H54 (cell line): ENCODE results near the gene CHL1.

Experiments
- DNase-seq: peaks from one replicate; pipeline ENCODE4 v3.0.0; 2011; ENCODE audit warnings: low spot score, mixed read lengths; ENCODE audit not compliant: insufficient read length
- FAIRE-seq: peaks from 3 replicates; lab custom pipeline; 2011; peaks lifted over from hg19 to GRCh38; lab: Jason Lieb, UNC
- POLR2A ChIP-seq: IDR thresholded peaks from 2 replicates; pipeline ENCODE4 v1.6.1; 2011; ENCODE audit warnings: low read depth, mild to moderate bottlenecking, low read length

Gene CHL1

DNA sequence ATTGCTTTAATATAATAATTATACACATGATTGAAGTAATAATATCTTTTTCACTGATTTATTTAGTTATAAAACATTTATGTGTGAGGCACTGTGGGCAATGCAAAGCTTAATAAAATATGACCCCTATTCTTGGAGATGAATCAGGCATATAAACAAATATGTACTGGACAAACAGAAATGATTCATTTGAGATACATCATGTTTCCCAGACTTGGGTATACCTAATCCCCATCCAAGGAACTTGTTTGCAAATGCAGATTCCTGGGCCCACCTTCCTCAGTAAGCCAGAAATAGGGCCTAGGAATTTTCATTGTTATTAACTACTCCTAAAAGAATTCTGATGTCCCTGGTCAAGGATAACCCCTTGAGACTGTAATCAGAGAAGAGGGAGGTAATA lies 184.2 kb downstream of the CHL1 start:
- DNase-seq (no peak), FAIRE-seq (no peak)
- TF ChIP-seq POLR2A: no peak

GRCh38 chr3:385151-385550 lies 188.6 kb downstream of the CHL1 start:
- no peak for FAIRE-seq
- no peak for DNase-seq
- no peak for TF ChIP-seq POLR2A

GRCh38 chr3:394775-395174 lies 198.2 kb downstream of the CHL1 start:
- TF ChIP-seq POLR2A: no peak
- no peak for DNase-seq
- no peak for FAIRE-seq

DNA sequence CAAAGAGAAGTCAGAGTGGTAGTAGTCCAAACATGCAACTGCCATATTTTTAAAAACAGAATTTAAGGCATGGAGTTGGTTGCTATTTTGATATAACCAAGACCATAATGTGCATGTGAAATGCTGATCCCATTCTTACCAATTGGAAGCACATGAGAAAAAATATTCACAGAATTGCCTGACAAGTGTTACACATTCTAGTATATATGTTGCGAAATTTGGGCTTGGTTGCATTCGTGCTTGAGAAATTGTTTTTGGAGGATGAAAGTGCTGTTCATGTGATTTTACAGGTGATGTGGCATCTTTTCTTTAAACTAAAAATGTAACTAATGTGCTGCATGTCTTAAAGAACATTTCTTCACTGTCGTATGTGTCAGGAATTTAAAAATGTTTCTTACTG lies 199.7 kb downstream of the CHL1 start:
- FAIRE-seq: no peak
- TF ChIP-seq POLR2A: no peak
- no peak for DNase-seq

DNA sequence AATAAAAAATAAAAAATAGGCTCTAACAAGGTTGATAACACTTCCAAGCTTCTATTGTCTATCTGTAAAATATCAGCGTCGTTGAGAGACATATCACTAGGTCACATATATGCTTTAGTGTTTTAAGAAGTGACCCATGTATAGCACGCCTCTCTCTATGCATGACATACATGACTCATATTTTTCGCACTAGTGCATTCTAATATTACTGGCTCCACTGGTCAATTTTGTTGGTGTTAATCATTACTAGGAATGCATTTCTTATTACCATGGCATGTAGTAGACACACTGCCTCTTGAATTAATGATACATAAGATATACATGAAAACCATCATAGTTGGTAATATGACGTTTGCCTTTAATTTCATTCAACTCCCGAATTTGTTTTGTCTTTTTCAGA lies 203.1 kb downstream of the CHL1 start:
- DNase-seq: no peak
- no peak for FAIRE-seq
- no peak for TF ChIP-seq POLR2A

DNA sequence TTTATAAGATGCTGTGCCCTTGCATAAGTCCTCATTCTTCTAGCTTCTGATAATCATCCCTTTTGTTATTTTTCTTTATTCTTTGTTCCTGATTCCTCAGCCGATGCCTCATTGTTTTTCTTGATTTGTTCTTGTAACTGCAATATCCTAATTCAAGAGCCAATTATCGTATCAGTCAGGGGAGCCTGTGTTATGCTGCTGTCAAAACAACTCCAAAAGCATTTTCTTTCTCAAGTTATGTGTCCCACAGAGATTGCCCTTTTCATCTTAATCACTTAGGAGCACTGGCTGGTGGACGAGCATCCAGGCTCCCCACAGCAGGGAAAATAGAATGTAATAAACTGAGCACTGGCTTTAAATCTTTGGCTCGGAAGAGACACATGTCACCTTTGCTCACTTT lies 207.3 kb downstream of the CHL1 start:
- no peak for TF ChIP-seq POLR2A
- DNase-seq (no peak), FAIRE-seq (no peak)

GRCh38 chr3:409011-409410 lies 212.4 kb downstream of the CHL1 start:
- FAIRE-seq (no peak), DNase-seq (no peak)
- no peak for TF ChIP-seq POLR2A

DNA sequence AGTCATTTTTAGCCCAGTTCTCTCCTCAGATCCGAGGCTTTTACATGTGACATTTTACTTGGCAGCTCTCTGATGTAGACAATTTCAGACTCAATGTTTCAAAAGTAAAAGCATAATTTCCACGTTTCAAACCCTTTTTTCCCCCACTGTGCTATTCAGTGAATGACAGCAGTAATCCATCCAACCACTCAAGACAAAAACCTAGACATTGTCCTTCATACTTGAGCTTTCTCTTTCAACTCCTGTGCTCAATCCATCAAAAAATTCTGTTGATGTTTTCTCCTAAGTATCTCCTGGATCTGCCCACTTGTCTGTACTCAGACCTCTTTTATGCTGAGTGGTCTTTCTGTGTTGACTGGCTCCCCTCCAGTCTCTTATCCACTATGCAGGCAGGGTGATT lies 214.7 kb downstream of the CHL1 start:
- no peak for DNase-seq
- FAIRE-seq: no peak
- no peak for TF ChIP-seq POLR2A

DNA sequence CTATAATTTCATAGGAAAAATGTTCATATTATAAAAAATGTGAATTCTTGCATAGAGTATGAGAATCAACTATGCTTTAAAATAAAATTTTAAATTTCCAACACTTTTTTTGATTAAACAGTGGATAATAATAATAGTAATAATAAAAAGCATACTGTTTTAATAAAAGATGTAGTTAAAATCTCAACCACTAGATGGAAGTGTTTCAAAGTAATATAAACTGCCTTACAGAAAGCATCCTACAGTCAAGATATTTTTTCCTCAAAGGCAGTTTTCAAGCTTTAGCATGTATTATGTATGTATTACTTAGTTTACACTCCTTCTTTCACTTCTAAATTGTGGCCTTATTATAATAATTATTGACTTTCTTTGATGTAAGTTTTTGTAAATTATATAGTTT lies 217.5 kb downstream of the CHL1 start:
- no peak for FAIRE-seq
- no peak for TF ChIP-seq POLR2A
- DNase-seq: no peak

GRCh38 chr3:418239-418929 lies 221.8 kb downstream of the CHL1 start:
- TF ChIP-seq POLR2A: no peak
- DNase-seq (no peak), FAIRE-seq (no peak)

DNA sequence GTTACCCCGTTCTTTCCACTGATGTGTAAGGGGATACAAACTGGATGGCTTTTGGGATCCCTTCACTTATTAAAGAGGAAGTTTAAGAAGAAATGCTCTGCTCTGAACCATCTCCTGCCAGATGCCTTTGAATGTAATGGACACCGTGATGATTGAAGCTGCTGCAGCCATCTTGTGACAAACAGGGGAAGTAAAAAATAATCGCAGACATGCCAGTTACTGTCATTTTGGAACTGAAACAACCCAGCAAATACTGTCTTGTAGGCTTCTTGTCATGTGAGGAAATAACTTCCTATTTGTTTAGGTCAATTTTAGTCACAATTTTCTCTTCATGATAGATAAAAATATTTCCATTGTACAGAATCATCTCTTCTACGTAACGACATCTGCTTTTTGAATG lies 224.0 kb downstream of the CHL1 start:
- FAIRE-seq (no peak), DNase-seq (no peak)
- TF ChIP-seq POLR2A: no peak

- TF ChIP-seq POLR2A: no peak
- FAIRE-seq (no peak), DNase-seq (no peak)
Observed at GRCh38 chr3:425079-425478, 228.5 kb downstream of the CHL1 start.

- FAIRE-seq (no peak), DNase-seq (no peak)
- TF ChIP-seq POLR2A: no peak
Observed at GRCh38 chr3:426072-426471, 229.5 kb downstream of the CHL1 start.

GRCh38 chr3:427128-427527 lies 230.6 kb downstream of the CHL1 start:
- FAIRE-seq: no peak
- no peak for DNase-seq
- TF ChIP-seq POLR2A: no peak

GRCh38 chr3:430186-430585 lies 233.6 kb downstream of the CHL1 start:
- DNase-seq: no peak
- TF ChIP-seq POLR2A: no peak
- no peak for FAIRE-seq
